GM19452 (cell line): ENCODE measurements around the gene PORCN.

ENCODE experiments used
- ATAC-seq: cut with Tn5 transposase; IDR thresholded peaks from one replicate; pipeline ENCODE4 v1.9.1; 2021; ENCODE audit not compliant: unreplicated experiment

The PORCN gene

DNA sequence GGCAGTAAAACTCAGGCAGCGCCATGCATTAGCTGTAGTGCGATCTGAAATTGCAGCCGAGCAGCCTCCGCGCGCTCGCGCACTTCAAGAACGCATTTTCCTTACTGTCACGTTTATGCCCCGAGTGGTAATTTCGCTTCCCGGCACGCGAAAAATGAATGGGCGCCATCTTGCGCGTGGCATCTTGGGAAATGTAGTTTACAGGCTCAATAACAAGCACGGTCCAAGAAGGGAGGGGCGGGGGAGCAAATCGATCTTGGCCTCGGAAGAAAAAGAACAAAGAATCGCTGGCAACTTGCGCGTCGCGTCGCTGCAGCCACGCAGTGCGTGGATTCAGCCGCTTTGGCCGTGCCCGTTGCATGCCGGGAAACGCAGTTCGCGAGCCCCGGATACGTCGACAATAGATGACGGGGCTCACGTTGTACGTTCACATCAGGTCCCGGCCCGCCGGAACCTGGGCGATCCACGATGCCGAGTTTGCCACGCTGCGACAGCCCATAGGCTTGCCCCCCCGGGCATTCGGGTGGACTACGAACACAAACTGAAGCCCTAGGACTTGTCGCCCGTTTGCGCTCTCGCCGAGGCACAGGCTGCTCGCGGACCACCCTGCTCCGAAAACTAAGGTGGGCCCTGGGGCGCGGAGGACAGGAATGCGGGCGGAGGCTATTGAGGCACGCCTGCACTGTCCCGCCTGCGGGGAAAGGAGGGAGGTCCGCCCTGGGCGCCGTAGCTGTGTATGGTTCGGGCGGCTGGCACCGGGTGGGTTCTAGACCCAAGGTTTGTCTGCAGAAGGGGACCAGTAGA, 32.8 kb upstream of the PORCN start, which contains the start of gene FTSJ1:
FTSJ1 (plus strand) TSS at position 426 of the 804 bp plus-strand sequence. CDS start 1,849 bp downstream, outside the sequence.
- peak; percentile 92 for ATAC-seq

DNA sequence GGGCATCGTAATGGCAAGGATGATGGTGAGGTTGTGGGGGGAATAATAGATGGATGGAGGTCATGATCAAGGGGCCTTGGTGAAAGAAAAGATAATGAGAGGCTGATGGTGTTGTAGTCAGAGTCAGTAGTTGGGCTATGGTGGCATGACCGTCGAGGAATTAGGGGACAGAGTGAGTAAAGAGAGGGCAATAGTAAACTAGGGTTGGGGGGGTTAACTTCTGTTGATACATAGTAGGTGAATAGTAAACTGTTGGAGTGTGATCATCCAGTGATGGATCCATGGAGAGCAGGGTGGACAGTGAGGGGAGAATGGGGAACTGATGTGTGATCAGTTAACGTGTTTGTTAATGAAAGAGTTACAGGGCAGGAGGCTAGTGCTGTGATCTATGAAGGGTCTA, 31.9 kb upstream of the PORCN start:
- no peak for ATAC-seq

DNA sequence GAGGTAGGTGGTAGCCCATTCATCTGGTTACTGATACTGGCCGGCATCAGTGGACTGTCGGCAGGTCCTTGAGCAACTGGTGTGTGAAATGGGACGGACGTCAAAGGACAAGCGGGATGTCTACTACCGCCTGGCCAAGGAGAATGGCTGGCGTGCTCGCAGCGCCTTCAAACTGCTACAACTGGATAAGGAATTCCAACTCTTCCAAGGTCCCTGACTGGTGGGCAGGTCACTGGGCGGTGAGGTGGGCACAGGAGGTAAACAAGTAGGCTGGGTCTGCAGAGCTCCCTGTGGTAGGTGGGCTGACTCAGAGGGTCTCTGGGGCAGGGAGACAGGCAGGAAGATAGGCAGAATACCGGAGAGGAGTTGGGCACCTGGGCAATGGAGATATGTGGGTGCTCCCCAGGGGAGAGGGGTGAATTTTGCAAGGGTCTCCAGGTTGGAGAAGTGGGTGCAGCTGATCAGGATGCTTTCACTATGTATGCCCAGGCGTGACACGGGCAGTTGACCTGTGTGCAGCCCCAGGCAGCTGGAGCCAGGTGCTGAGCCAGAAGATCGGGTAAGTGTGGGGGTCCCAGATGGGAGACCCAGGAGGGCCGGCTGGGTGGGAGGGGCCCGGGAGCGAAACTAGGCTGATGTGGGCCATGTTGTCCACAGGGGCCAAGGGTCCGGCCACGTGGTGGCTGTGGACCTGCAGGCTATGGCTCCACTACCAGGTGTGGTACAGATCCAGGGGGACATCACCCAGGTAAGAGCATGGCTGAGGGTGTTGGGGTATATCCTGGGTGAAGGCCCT, 30.6 kb upstream of the PORCN start:
- ATAC-seq = no peak

GRCh38 chrX:48478806-48479205, 30.0 kb upstream of the PORCN start:
- ATAC-seq = no peak

- no peak for ATAC-seq
These were observed 28.6 kb upstream of the PORCN start for GRCh38 chrX:48480142-48480541.

GRCh38 chrX:48480583-48480982, 28.2 kb upstream of the PORCN start:
- no peak for ATAC-seq

- ATAC-seq = no peak
These were observed 26.3 kb upstream of the PORCN start for GRCh38 chrX:48482526-48482925.

GRCh38 chrX:48487362-48487798, 21.4 kb upstream of the PORCN start:
- ATAC-seq = no peak

DNA sequence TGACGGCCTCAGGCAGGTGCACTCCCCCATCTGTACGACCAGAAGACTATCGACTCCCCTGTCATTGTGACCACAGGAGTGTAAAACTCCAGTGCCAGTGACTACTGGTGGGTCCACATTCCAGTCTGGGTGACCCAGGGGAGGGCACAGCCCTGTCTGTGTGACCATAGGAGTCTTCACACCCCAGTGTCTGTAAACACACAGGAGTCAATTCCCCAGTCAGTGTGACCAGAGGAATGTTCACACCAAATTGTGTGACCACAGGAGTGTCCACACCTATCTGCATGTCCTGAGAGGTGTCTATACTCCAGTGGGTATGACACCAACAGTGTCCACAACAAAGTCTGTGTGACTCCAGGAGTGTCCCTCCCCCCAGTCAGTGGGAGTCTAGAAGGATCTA, 20.8 kb upstream of the PORCN start:
- ATAC-seq = no peak

GRCh38 chrX:48489296-48489695, 19.5 kb upstream of the PORCN start:
- ATAC-seq = no peak

DNA sequence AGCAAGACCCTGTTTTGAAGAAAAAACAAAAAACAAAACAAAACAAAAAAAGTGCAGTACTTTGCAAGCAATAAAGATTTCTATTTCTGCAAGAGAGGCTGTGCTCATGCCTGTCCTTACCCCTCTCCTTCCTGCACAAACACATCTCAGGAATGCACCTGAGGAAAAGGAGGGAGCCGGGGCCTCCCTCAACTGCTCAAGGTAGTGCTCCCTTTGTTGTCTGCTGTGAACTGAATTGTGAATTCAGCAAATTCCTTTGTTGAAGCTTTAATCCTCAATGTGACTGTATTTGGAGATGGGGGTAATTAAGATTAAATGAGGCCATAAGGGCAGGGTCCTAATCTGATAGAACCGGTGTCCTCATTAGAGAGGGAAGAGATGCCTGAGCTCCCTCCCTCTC, 18.9 kb upstream of the PORCN start:
- ATAC-seq = no peak

- ATAC-seq = no peak
These were observed 18.1 kb upstream of the PORCN start for GRCh38 chrX:48490661-48491060.

DNA sequence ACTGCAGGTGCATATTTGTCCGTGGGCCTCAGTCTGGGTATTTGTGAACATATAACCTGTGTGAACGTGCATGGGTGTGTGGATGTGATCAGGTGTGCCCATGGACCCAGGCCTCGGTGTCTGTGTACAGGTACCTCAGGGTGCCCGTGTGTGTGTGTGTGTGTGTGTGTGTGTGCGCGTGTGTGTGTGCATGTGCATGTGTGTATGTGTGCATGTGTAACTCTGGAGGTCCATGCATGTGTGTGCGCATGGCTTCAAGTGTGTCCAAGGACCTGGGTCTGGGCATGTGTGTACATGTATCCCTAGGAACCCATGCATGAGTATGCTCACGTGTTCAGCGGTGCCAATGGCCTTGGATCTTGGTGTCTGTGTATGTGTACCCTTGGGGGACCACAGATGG, 17.0 kb upstream of the PORCN start:
- ATAC-seq = no peak

DNA sequence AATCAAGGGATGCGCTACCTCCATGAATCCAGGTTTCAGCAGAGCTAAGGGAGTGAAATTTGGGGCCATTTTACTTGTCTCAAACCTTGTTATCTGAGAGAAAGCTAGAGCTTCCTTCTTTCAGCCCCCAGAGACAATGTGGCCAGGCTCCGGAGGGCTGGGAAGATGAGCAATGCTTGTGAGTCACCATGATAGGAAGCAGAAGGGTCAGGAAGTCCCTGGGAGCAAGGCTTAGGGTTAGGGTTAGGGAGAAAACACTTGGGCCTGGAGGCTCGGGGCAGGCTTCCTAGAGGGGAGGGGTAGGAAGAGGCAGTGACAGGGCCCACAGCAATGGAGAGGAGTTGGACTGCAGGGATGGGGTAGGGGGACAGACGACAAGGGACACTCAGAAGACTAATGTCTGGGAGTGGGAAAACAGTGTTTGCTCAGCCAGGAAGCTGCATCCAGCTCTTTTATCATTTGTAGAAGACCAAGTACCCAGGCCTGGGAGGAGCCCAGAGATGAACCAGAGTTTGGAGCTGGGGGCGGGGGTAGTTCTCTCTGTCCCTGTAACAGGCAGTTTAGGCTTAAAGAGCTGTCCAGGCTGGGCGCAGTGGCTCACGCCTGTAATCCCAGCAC, 16.4 kb upstream of the PORCN start:
- ATAC-seq = no peak

GRCh38 chrX:48493890-48494364, 14.9 kb upstream of the PORCN start:
- no peak for ATAC-seq

DNA sequence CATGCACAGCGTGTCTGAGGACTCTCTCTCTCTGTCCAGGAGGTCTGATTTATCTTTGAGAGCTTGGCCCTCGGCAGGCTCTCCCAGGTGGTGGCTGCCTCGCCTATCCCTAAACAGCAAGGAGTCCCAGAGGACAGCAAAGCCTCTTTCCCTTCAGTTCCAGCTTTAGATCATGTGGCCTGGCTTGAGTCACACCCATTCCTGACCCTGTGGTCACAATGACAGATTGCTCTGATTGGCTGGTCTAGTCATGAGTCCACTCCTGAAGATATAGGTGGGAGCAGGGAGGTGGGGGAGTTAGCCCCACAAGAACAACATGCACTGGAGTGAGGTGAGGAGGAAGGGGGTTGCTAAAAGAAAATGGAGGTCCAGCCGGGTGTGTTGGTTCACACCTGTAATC, 12.1 kb upstream of the PORCN start:
- no peak for ATAC-seq

GRCh38 chrX:48497871-48498270, 10.9 kb upstream of the PORCN start:
- ATAC-seq = no peak

- ATAC-seq = no peak
These were observed 10.4 kb upstream of the PORCN start for GRCh38 chrX:48498374-48498809.

- no peak for ATAC-seq
These were observed 4.5 kb upstream of the PORCN start for GRCh38 chrX:48504261-48504660.

- no peak for ATAC-seq
These were observed 3.3 kb upstream of the PORCN start for GRCh38 chrX:48505481-48505880.

DNA sequence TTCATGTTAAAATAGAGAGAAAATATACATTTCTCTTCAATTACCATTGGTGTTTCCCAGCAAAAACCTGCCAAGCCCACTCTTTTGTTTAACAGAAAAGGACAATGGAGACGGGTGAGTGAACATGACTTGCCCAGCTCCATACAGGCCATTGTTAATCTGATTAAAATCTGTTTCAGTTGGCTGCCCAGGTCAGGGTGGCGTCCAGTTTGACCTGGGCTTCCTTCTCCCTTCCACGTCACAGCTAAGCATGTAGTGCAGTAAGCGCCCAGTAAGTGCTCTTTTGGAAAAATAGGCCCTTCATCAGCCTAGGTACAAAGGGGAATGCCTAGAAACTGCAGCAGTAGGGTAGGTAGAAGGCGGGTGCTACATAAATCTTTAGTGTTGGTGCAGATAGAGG, 1.5 kb upstream of the PORCN start:
- ATAC-seq = no peak

DNA sequence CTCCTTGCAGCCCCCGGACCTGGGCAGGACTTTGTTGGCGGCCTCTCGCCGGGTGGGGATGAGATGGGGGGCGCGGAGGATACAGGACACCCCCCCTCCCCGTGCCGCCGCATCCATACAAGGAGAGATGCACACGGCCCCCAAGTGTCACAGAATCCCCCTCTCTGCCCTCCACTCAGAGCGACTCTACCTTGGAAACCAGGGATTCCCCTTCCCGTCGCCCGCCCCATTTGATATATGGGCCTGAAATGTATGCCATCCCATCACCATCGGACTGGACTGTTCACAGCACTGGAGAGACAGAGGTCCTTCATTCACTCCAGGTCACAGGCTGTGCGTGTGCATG, 426 bp downstream of the PORCN start:
- ATAC-seq = no peak
